AG04450 (cell line): ENCODE measurements around the gene TCFL5. TPM values are rescaled to one million over a fixed set of nuclear protein-coding genes. Genes with fewer than 3 reads are reported as not detected.

Experiments used
- CTCF ChIA-PET: fragments of 300-600, 350-600 bp; formaldehyde crosslinking; extraction: SDS; loops from one replicate; lab custom pipeline; 2022; ENCODE audit warnings: antibody characterized with exemption, inconsistent platforms; lab: Charles Lee
- POLR2A ChIA-PET: fragments of 350-600 bp; formaldehyde crosslinking; extraction: SDS; loops from one replicate; lab custom pipeline; 2021; ENCODE audit warnings: antibody characterized with exemption, inconsistent platforms; lab: Yijun Ruan, JAX
- DNase-seq: peaks from one replicate; pipeline ENCODE4 v3.0.0-alpha.2; 2011; ENCODE audit warnings: low read depth, low spot score
- H3K27ac ChIP-seq: one replicate; pipeline ENCODE4 v1.5.1; 2012; ENCODE audit warnings: low read depth, low read length, control low read depth
- H3K27me3 ChIP-seq: one replicate; pipeline ENCODE4 v1.6.0; 2012; ENCODE audit warnings: low read length; ENCODE audit not compliant: control insufficient read depth, insufficient read depth
- H3K4me3 ChIP-seq: 2 replicates; pipeline ENCODE4 v1.5.1; 2011; ENCODE audit warnings: mild to moderate bottlenecking, low read depth, low read length, control low read depth
- H3K9me3 ChIP-seq: 2 replicates; pipeline ENCODE4 v1.5.1; 2012; ENCODE audit warnings: low read length; ENCODE audit not compliant: control insufficient read depth, insufficient read depth
- CTCF ChIP-seq: IDR thresholded peaks from 2 replicates; pipeline ENCODE4 v1.5.1; 2011; ENCODE audit warnings: low read depth, low read length, control low read depth, inconsistent platforms
- polyA plus RNA-seq: library from polyadenylated mRNA; depleted of rRNA; stranded (reverse); fragments of >200 nt; gene quantifications from 2 replicates; pipeline ENCODE4 v1.2.3, GENCODE V29; 2011

Gene TCFL5
- polyA plus RNA-seq, 1 experiment, result 9.9 TPM

GRCh38 chr20:62902926-62903615, 41.4 kb upstream of the TCFL5 start:
- POLR2A ChIA-PET, result interaction anchor here (0.6 to 2.8 kb wide), 7 partner anchors 11 to 51 kb away, joined by 3 to 16 read pairs (median 5); partner anchors contain the start of gene GID8
- H3K4me3 ChIP-seq, result no peak overlapping the region
- peak overlapping the region; percentile 82 for H3K27ac ChIP-seq
- no peaks in the 10 kb centered on the region for H3K27me3 ChIP-seq
- TF ChIP-seq CTCF, result no peak
- no peaks in the 10 kb centered on the region for H3K9me3 ChIP-seq
- DNase-seq, result peak; percentile 57
- CTCF ChIA-PET, result interaction anchor here (0.6 to 2.7 kb wide), 5 partner anchors 9 to 518 kb away, joined by 3 to 11 read pairs (median 7); partner anchors contain the start of gene DIDO1

GRCh38 chr20:62901891-62902290, 40.3 kb upstream of the TCFL5 start:
- Histone ChIP-seq H3K4me3 (no peak overlapping the region), H3K27me3 (no peaks in the 10 kb centered on the region), H3K9me3 (no peaks in the 10 kb centered on the region), H3K27ac (no peak overlapping the region)
- no peak for DNase-seq
- ChIA-PET CTCF (interaction anchor here (0.7 to 4.9 kb wide), 8 partner anchors 12 to 107 kb away, joined by 3 to 40 read pairs (median 5); no protein-coding TSS in a partner anchor), POLR2A (interaction anchor here (2.8 kb wide), 1 partner anchor 36 kb away, joined by 16 read pairs; the partner anchor contains the start of gene GID8)
- no peak for TF ChIP-seq CTCF

GRCh38 chr20:62900692-62901584, 39.3 kb upstream of the TCFL5 start:
- Histone ChIP-seq H3K4me3 (no peak overlapping the region), H3K27me3 (no peaks in the 10 kb centered on the region), H3K9me3 (no peaks in the 10 kb centered on the region), H3K27ac (peak overlapping the region; percentile 21)
- ChIA-PET CTCF (interaction anchor here (0.7 to 4.9 kb wide), 12 partner anchors 7 to 108 kb away, joined by 3 to 40 read pairs (median 5); no protein-coding TSS in a partner anchor), POLR2A (interaction anchor here (2.8 kb wide), 1 partner anchor 37 kb away, joined by 16 read pairs; the partner anchor contains the start of gene GID8)
- DNase-seq, result no peak
- TF ChIP-seq CTCF, result no peak; the same call in 1 of the 2 replicates

GRCh38 chr20:62900052-62900691, 38.5 kb upstream of the TCFL5 start:
- CTCF ChIA-PET, result interaction anchor here (0.6 to 4.9 kb wide), 23 partner anchors 8 to 946 kb away, joined by 3 to 40 read pairs (median 3); partner anchors contain the start of gene TCFL5
- peak; percentile 33 for DNase-seq
- POLR2A ChIA-PET, result no interaction called here
- H3K27me3 ChIP-seq, result no peaks in the 10 kb centered on the region
- no peak overlapping the region for H3K27ac ChIP-seq
- no peaks in the 10 kb centered on the region for H3K9me3 ChIP-seq
- no peak overlapping the region for H3K4me3 ChIP-seq
- peak; percentile 88 for TF ChIP-seq CTCF
